ENCODE data around the gene CBX1.

- TF ChIP-seq CTCF (IDR thresholded peaks at IDR 0.05) (no peak), POLR2A (IDR thresholded peaks at IDR 0.05) (no peak), POLR2AphosphoS5 (IDR thresholded peaks at IDR 0.05) (no peak)
Observed at GRCh38 chr17:48037838-48038323, 63.4 kb downstream of the CBX1 start.

Measured in upper lobe of left lung (tissue), 4 donors.